Neural progenitor cell (in vitro differentiated cells): Measurements from ENCODE around the gene MYOM1.

Source experiments
- CTCF ChIP-seq: fragments of 200-600 bp; sonication (generic); IDR thresholded peaks from 2 replicates; pipeline ENCODE4 v1.5.1; 2017; ENCODE audit warnings: antibody characterized with exemption, mild to moderate bottlenecking
- EZH2 ChIP-seq: fragments of 200-600 bp; sonication (generic); IDR thresholded peaks from 2 replicates; pipeline ENCODE4 v1.6.1; 2017; ENCODE audit warnings: antibody characterized with exemption, mild to moderate bottlenecking, moderate library complexity
- EZH2phosphoT487 ChIP-seq: fragments of 200-600 bp; sonication (generic); IDR thresholded peaks from 2 replicates; pipeline ENCODE4 v1.6.1; 2017; ENCODE audit warnings: antibody characterized with exemption

- no peak for TF ChIP-seq CTCF
- no peak for TF ChIP-seq EZH2phosphoT487
- TF ChIP-seq EZH2 = no peak
Observed at GRCh38 chr18:3245185-3245564, 25.4 kb upstream of the MYOM1 start.
